SU-DHL-6 (cell line): ENCODE data around the gene PLEKHH3.

Experiments used
- H2AFZ ChIP-seq: fragments of 200-600 bp; sonication (generic); 2 replicates; pipeline ENCODE4 v1.6.1; 2014; ENCODE audit warnings: low read depth, mild to moderate bottlenecking, moderate library complexity, mixed read lengths, antibody characterized with exemption, low read length; ENCODE audit not compliant: severe bottlenecking
- H3F3A ChIP-seq: fragments of 200-600 bp; shearing (Covaris generic); 2 replicates; pipeline ENCODE4 v1.6.0; 2016; ENCODE audit warnings: antibody characterized with exemption, mild to moderate bottlenecking; ENCODE audit not compliant: insufficient read depth
- H3K27ac ChIP-seq: fragments of 200-600 bp; sonication (generic); 2 replicates; pipeline ENCODE4 v1.5.1; 2016; ENCODE audit warnings: low read depth, mild to moderate bottlenecking, low read length, moderate library complexity, mixed read lengths
- H3K27me3 ChIP-seq: fragments of 200-600 bp; sonication (generic), shearing (Covaris generic); 2 replicates; pipeline ENCODE4 v1.6.0; 2014; ENCODE audit warnings: mild to moderate bottlenecking, low read length
- H3K36me3 ChIP-seq: fragments of 200-600 bp; sonication (generic); 2 replicates; pipeline ENCODE4 v1.6.1; 2014; ENCODE audit warnings: mild to moderate bottlenecking, low read length, mixed read lengths
- H3K4me2 ChIP-seq: fragments of 300-600, 200-600 bp; shearing (Covaris generic), sonication (generic); 2 replicates; pipeline ENCODE4 v1.6.0; 2014; ENCODE audit warnings: low read length, low read depth, mild to moderate bottlenecking; ENCODE audit not compliant: poor library complexity, severe bottlenecking
- H3K4me3 ChIP-seq: fragments of 200-600 bp; sonication (generic); 2 replicates; pipeline ENCODE4 v1.5.1; 2014; ENCODE audit warnings: antibody characterized with exemption, low read length, mild to moderate bottlenecking, mixed read lengths; ENCODE audit not compliant: insufficient read depth, poor library complexity, severe bottlenecking
- H3K79me2 ChIP-seq: fragments of 200-600 bp; sonication (generic); 2 replicates; pipeline ENCODE4 v1.6.1; 2014; ENCODE audit warnings: mild to moderate bottlenecking, low read length, moderate library complexity; ENCODE audit not compliant: insufficient read depth
- H3K9ac ChIP-seq: fragments of 200-600 bp; sonication (generic); 2 replicates; pipeline ENCODE4 v1.7.0; 2014; ENCODE audit warnings: mild to moderate bottlenecking, low read length
- H3K9me2 ChIP-seq: fragments of 200-600 bp; sonication (generic); replicated peaks from 2 replicates; pipeline ENCODE4 v1.6.1; 2014; ENCODE audit warnings: low read length; ENCODE audit not compliant: insufficient read depth
- H3K9me3 ChIP-seq: fragments of 200-600 bp; sonication (generic); 2 replicates; pipeline ENCODE4 v1.6.1; 2014; ENCODE audit warnings: low read length, mixed read lengths; ENCODE audit not compliant: insufficient read depth
- H4K20me1 ChIP-seq: fragments of 200-600 bp; sonication (generic); 2 replicates; pipeline ENCODE4 v1.6.1; 2014; ENCODE audit warnings: low read depth, mild to moderate bottlenecking, antibody characterized with exemption, low read length, moderate library complexity, mixed read lengths
- CTCF ChIP-seq: fragments of 200-600 bp; sonication (generic); IDR thresholded peaks from one replicate; pipeline ENCODE4 v1.5.1; 2017; ENCODE audit warnings: antibody characterized with exemption, mild to moderate bottlenecking, low read length, moderate library complexity; ENCODE audit not compliant: insufficient read depth, poor library complexity, severe bottlenecking
- EZH2phosphoT487 ChIP-seq: fragments of 200-600 bp; sonication (generic), shearing (Covaris generic); conservative IDR thresholded peaks from 2 replicates; pipeline ENCODE4 v1.6.1; 2018; ENCODE audit warnings: mild to moderate bottlenecking, antibody characterized with exemption, low read length, moderate library complexity, mixed read lengths

PLEKHH3 gene

GRCh38 chr17:42685831-42686230 is 9.0 kb upstream of the PLEKHH3 start:
- no peak overlapping the region for H3K27ac ChIP-seq
- H3K36me3 ChIP-seq: no peaks in the 10 kb centered on the region
- no peaks in the 10 kb centered on the region for H4K20me1 ChIP-seq
- no peak overlapping the region for H3K4me2 ChIP-seq
- no peaks in the 10 kb centered on the region for H3K79me2 ChIP-seq
- no peaks in the 10 kb centered on the region for H3K9me3 ChIP-seq
- H3K27me3 ChIP-seq: no peaks in the 10 kb centered on the region
- H3K9me2 ChIP-seq: no peaks in the 10 kb centered on the region
- H3F3A ChIP-seq: no peaks in the 10 kb centered on the region
- H3K4me3 ChIP-seq: no peak overlapping the region
- no peak overlapping the region for H3K9ac ChIP-seq
- no peak overlapping the region for H2AFZ ChIP-seq
- TF ChIP-seq EZH2phosphoT487 (no peak), CTCF (no peak)

DNA sequence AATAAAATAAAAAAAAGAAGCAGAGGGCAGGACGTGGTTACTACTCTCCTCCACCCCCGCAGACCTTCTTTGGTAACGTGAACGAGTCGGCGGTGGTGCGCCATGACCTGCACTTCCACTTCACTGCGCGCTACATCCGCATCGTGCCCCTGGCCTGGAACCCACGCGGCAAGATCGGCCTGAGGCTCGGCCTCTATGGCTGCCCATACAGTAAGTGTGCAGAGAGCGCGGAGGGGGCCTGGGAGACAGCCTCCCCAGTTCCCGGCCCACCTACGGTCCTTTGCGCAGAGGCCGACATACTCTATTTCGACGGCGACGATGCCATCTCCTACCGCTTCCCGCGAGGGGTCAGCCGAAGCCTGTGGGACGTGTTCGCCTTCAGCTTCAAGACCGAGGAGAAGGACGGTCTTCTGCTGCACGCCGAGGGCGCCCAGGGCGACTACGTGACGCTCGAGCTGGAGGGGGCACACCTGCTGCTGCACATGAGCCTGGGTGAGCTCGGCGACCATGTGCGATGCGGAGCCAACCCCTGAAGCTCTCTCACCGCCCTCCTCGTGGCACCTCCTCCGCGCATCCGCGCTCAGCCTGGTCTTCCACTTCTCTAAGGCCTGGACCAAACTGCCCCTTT is 8.2 kb upstream of the PLEKHH3 start:
- H3K4me2 ChIP-seq: no peak overlapping the region
- TF ChIP-seq CTCF (no peak), EZH2phosphoT487 (no peak)
- H3K27me3 ChIP-seq: no peaks in the 10 kb centered on the region
- H3K9me2 ChIP-seq: no peaks in the 10 kb centered on the region
- no peak overlapping the region for H3K4me3 ChIP-seq
- no peaks in the 10 kb centered on the region for H3F3A ChIP-seq
- H3K9ac ChIP-seq: no peak overlapping the region
- H3K9me3 ChIP-seq: no peaks in the 10 kb centered on the region
- H4K20me1 ChIP-seq: no peaks in the 10 kb centered on the region
- H3K79me2 ChIP-seq: no peaks in the 10 kb centered on the region
- no peak overlapping the region for H3K27ac ChIP-seq
- no peak overlapping the region for H2AFZ ChIP-seq
- H3K36me3 ChIP-seq: no peaks in the 10 kb centered on the region

- Histone ChIP-seq H3K4me2 (no peak overlapping the region), H4K20me1 (no peaks in the 10 kb centered on the region), H3K9me2 (no peaks in the 10 kb centered on the region), H3K9ac (no peak overlapping the region), H3K9me3 (no peaks in the 10 kb centered on the region), H3F3A (peaks cover 9% of the 10 kb centered on the region; the same call in 1 of the 2 replicates), H3K36me3 (no peaks in the 10 kb centered on the region), H3K4me3 (no peak overlapping the region), H2AFZ (no peak overlapping the region), H3K79me2 (no peaks in the 10 kb centered on the region), H3K27me3 (no peaks in the 10 kb centered on the region), H3K27ac (no peak overlapping the region)
- TF ChIP-seq EZH2phosphoT487: no peak
- TF ChIP-seq CTCF: no peak
These were observed 6.7 kb upstream of the PLEKHH3 start for GRCh38 chr17:42683407-42684034.
